WERI-Rb-1 (cell line): ENCODE results near the gene ABHD16B.

Source experiments
- DNase-seq: peaks from one replicate; pipeline ENCODE4 v3.0.0-alpha.2; 2020
- H3K27ac ChIP-seq: fragments of 250-450 bp; sonication (Bioruptor Pico); 2 replicates; pipeline ENCODE4 v1.5.1; 2020; ENCODE audit warnings: mild to moderate bottlenecking, moderate library complexity
- H3K27me3 ChIP-seq: fragments of 250-450 bp; sonication (Bioruptor Pico); 2 replicates; pipeline ENCODE4 v1.5.1; 2021; ENCODE audit warnings: mild to moderate bottlenecking, low read depth, moderate library complexity; ENCODE audit not compliant: insufficient read depth, severe bottlenecking
- H3K36me3 ChIP-seq: fragments of 250-450 bp; sonication (Bioruptor Pico); 2 replicates; pipeline ENCODE4 v1.5.1; 2020; ENCODE audit warnings: mild to moderate bottlenecking, moderate library complexity
- H3K4me3 ChIP-seq: 2 replicates; pipeline ENCODE4 v1.5.1; 2011; ENCODE audit warnings: low read depth, mild to moderate bottlenecking, control low read depth, low read length
- H3K9me3 ChIP-seq: fragments of 250-450 bp; sonication (Bioruptor Pico); 2 replicates; pipeline ENCODE4 v1.5.1; 2021; ENCODE audit warnings: mild to moderate bottlenecking, moderate library complexity; ENCODE audit not compliant: severe bottlenecking
- CTCF ChIP-seq: IDR thresholded peaks from 2 replicates; pipeline ENCODE4 v1.5.1; 2011; ENCODE audit warnings: low read depth, mild to moderate bottlenecking, control low read depth, inconsistent platforms, low read length

ABHD16B gene

GRCh38 chr20:63831646-63831992 is 29.7 kb upstream of the ABHD16B start:
- no peak for TF ChIP-seq CTCF
- DNase-seq = no peak
- Histone ChIP-seq H3K4me3 (no peak overlapping the region), H3K9me3 (no peaks in the 10 kb centered on the region), H3K27ac (no peak overlapping the region), H3K36me3 (no peaks in the 10 kb centered on the region), H3K27me3 (no peaks in the 10 kb centered on the region)

GRCh38 chr20:63831993-63832686 is 29.2 kb upstream of the ABHD16B start:
- H3K36me3 ChIP-seq = no peaks in the 10 kb centered on the region
- H3K27ac ChIP-seq = no peak overlapping the region
- H3K4me3 ChIP-seq = no peak overlapping the region
- no peak for DNase-seq
- no peaks in the 10 kb centered on the region for H3K27me3 ChIP-seq
- TF ChIP-seq CTCF = no peak
- no peaks in the 10 kb centered on the region for H3K9me3 ChIP-seq

GRCh38 chr20:63833776-63834490 is 27.4 kb upstream of the ABHD16B start:
- Histone ChIP-seq H3K9me3 (no peaks in the 10 kb centered on the region), H3K36me3 (no peaks in the 10 kb centered on the region), H3K27ac (peak overlapping the region; percentile 72), H3K27me3 (no peaks in the 10 kb centered on the region), H3K4me3 (no peak overlapping the region)
- no peak for TF ChIP-seq CTCF
- no peak for DNase-seq

- peak overlapping the region; percentile 72 for H3K27ac ChIP-seq
- no peak overlapping the region; the same call in 1 of the 2 replicates for H3K4me3 ChIP-seq
- no peak for DNase-seq
- H3K36me3 ChIP-seq = no peaks in the 10 kb centered on the region
- no peaks in the 10 kb centered on the region for H3K9me3 ChIP-seq
- H3K27me3 ChIP-seq = no peaks in the 10 kb centered on the region
- no peak for TF ChIP-seq CTCF
Observed at GRCh38 chr20:63834491-63834880, 26.8 kb upstream of the ABHD16B start.

- H3K4me3 ChIP-seq = 0 out of 2 replicates have a peak overlapping the region, but pooled peaks have one; percentile 8
- H3K27ac ChIP-seq = peak overlapping the region; percentile 72
- no peaks in the 10 kb centered on the region for H3K9me3 ChIP-seq
- no peak for TF ChIP-seq CTCF
- DNase-seq = peak; percentile 94
- H3K27me3 ChIP-seq = no peaks in the 10 kb centered on the region
- no peaks in the 10 kb centered on the region for H3K36me3 ChIP-seq
Observed at GRCh38 chr20:63835021-63835858, 26.1 kb upstream of the ABHD16B start.
